GM12864 (cell line): Measurements from ENCODE around the gene PDZK1.

Source experiments
- DNase-seq: peaks from one replicate; pipeline ENCODE4 v3.0.0-alpha.2; 2011; ENCODE audit warnings: low read depth
- H3K4me3 ChIP-seq: 2 replicates; pipeline ENCODE4 v1.5.1; 2011; ENCODE audit warnings: mild to moderate bottlenecking, low read depth, low read length, control low read depth
- TF ChIP-seq, protein P1 (sequence below): IDR thresholded peaks from 2 replicates; pipeline ENCODE4 v1.5.1; 2011; ENCODE audit warnings: low read depth, mild to moderate bottlenecking, moderate library complexity, low read length, control low read depth, inconsistent platforms; ENCODE audit errors: missing control alignments

PDZK1 gene

DNA sequence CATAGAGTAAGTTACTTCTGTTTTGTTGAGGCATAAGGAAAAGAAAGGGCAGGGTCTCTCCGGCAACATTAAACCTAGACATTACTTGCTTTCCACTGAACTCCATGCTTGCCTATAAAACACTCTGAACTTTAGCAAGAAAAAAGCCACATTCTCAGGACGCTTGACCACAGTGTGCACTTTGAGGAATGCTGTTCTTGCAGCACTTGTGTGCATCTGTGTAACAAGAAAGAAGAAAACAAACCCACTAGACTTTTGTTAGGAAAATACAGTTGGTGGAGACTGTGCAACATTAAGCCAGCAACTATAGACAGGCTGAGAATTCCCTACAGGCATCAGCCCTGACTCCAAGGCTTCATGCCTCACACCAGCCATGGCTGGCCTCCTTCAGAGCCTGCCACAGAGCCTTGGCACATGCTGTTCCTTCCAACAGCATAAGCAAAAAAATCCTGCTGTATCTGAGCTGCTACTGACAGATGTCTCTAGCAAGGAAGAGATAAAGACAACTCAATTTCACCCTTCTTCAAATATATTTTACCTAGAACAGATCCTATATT is 5.8 kb downstream of the PDZK1 start:
- H3K4me3 ChIP-seq, result no peak overlapping the region
- no peak for DNase-seq
- TF ChIP-seq, protein P1, sequence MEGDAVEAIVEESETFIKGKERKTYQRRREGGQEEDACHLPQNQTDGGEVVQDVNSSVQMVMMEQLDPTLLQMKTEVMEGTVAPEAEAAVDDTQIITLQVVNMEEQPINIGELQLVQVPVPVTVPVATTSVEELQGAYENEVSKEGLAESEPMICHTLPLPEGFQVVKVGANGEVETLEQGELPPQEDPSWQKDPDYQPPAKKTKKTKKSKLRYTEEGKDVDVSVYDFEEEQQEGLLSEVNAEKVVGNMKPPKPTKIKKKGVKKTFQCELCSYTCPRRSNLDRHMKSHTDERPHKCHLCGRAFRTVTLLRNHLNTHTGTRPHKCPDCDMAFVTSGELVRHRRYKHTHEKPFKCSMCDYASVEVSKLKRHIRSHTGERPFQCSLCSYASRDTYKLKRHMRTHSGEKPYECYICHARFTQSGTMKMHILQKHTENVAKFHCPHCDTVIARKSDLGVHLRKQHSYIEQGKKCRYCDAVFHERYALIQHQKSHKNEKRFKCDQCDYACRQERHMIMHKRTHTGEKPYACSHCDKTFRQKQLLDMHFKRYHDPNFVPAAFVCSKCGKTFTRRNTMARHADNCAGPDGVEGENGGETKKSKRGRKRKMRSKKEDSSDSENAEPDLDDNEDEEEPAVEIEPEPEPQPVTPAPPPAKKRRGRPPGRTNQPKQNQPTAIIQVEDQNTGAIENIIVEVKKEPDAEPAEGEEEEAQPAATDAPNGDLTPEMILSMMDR, result no peak

DNA sequence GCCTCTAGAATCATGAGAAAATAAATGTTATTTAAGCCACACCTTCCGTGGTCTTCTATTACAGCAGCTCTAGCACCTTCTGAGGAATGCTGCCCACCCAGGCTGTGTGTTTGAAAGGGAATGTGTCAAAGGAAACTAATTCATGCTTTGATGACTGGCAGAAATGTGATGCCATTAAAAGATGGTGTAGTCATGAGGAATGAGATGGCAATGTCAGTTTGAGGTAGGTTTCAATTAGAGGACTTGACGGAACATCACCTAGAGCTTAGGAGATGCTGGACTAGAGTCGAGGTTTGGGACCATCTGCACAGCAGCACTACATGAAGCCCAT is 10.6 kb downstream of the PDZK1 start:
- no peak overlapping the region for H3K4me3 ChIP-seq
- TF ChIP-seq, protein P1, result no peak
- no peak for DNase-seq

DNA sequence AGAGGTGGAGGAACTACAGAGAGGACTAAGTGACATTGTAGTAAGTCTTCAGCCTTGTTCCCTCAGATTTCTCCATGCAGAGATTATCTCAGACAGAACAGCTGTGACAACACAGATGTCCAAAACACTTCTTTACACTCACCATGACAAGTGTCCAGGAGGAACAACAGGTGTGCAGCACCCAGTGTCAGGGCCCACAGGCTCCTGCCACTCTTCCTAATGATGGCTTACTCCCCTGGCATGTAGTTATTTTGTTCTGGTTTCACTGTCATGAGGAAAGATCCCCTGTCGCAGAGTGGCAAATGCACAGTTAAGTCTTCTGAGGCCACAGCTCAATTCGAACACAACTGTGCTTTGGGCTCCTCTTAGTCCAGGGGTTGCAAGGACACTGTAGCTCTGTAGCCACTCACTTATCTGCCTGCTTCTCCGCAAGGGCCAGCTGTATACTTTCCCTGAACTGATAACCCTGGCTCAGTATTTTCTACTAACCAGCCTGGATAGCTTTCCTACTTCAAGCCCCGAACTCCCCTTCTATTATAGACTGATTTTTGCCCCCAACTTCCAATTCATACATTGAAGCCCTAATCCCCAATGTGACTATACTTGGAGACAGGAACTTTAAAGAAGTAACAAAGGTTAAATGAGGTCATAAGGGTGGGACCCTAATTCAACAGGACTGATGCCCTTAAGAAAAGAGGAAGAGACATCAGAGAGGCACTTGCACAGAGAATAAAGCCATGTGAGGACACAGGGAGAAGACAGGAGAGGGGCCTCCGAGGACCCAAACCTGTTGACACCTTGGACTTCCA is 11.1 kb downstream of the PDZK1 start:
- no peak overlapping the region for H3K4me3 ChIP-seq
- DNase-seq, result no peak
- TF ChIP-seq, protein P1, result no peak

DNA sequence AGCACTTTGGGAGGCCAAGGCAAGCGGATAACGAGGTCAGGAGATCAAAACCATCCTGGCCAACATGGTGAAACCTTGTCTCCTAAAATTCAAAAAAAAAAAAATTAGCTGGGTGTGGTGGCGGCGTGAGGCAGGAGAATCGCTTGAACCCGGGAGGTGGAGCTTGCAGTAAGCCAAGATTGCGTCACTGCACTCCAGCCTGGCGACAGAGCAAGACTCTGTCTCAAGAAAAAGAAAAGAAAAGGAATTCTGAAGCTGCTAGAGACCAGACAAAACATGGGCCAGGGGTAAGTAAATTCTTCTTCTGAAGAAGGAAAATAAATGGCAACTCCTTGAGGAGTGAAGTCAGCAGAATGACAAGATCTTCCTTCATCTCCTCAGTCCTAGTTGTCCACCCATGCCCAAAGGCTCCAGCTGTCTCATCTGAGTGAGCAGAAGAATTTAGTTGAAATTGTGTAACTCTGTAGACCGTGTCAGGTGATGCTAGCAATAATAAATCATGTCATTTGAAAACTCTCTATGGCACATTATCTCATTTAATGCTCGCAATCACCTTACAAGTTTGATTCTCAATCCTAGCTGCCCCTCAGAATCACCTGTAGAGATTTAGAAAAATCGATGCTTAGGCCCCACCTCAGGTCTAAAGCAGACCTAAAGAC is 14.3 kb downstream of the PDZK1 start:
- no peak for DNase-seq
- H3K4me3 ChIP-seq, result no peak overlapping the region
- TF ChIP-seq, protein P1, result no peak

DNA sequence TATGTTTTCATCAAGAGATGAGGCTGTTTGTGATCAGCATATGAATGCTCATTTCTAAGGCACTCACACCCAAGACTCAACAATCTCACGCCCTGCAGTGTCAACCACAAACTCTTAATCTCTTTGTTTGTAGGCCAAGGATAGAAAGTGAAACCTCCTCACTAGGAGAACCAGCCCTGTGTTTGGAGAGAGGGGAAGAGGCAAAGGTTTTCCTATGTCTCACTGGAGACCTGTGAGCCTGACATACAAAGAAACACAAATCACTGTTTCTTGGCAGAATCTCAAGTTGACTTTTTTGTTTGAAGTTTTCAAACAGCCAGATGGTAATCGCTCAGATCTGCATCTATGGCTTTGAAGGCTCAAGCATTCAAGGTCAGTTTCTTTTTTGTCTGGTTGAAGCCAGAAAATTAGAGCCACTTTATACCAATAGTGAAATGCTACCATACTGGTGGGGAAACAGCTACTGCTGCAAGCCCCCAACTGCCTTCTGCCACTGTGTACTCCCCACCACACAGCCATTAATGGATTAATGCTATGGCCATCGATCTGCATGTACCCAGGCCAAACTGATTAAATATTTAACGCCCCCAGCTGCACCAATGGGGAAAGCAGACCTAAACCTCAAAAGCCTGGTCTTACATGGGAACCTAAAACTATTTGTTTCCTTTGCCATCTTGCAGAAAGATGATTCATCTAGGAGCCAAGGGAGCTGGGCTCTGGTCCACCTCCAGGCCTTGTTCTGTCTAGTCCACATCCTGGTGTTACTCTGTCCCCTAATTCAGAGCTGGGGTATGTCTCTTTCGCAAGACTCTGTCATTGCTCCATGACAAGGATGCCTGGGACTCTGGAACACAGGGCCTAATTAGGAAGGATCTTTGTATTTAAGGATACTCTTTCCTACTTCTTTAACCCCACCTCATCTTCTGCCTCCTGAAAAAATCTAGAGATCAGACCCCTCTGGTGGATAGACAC is 16.3 kb downstream of the PDZK1 start:
- peak; percentile 22 for DNase-seq
- TF ChIP-seq, protein P1, result no peak

DNA sequence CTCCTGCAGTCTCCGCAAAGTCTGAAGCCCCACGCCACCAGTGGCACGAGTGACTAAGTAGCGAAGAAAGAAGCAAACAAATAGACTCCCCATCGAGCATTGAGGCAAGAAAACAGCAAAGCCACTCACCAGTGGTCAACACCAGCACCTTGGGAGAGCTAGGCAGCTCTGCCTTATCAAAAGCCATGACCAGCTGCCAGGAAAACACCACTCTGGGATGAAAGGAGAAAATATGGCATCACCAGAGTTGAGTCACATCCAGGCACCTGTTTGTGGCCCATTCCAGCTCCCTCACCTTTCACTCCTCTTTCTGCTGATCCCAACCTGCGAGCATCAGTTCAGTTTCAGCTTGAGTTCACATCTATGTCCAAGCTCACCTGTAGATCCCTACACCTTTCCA is 17.2 kb downstream of the PDZK1 start:
- H3K4me3 ChIP-seq, result no peak overlapping the region
- DNase-seq, result no peak

More for the DNA sequence above, 16.3 kb downstream of the PDZK1 start:
- no peak overlapping the region for H3K4me3 ChIP-seq

More for the DNA sequence above, 17.2 kb downstream of the PDZK1 start:
- TF ChIP-seq, protein P1, result no peak
